GM21423 (cell line): ENCODE results near the gene HSD17B3.
"Not testable (repeated sequence)": the region's sequence is repeated elsewhere in the genome, so short reads cannot be mapped to it uniquely, and the experiment has no call there.

ENCODE experiments used
- ATAC-seq: cut with Tn5 transposase; IDR thresholded peaks from one replicate; pipeline ENCODE4 v1.9.1; 2021; ENCODE audit warnings: mild to moderate bottlenecking, moderate library complexity; ENCODE audit not compliant: unreplicated experiment

The HSD17B3 gene

DNA sequence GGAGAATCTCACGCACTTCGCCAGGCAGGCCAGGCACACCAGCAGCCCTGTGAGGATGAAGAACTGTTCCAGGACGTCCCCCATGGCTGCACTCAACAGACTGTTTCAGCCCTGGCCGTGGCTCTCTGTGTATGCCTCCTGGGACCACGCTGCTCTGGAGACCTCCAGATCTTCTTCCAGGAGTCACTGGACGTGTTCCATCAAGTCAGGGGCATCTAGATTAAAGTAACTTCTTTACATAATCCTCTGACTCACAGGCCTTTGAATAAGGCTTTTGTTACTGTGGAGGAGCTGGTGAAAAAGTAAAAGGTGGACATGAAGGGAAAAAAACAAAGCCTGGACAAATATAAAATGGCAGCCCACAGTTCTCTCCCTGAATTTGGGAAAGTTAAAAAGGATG is at the start of gene HSD17B3:
Gene HSD17B3 (minus strand): TSS at position 156 of the 400 bp plus-strand sequence. CDS start 72 bp downstream, at position 84.
- no peak for ATAC-seq

DNA sequence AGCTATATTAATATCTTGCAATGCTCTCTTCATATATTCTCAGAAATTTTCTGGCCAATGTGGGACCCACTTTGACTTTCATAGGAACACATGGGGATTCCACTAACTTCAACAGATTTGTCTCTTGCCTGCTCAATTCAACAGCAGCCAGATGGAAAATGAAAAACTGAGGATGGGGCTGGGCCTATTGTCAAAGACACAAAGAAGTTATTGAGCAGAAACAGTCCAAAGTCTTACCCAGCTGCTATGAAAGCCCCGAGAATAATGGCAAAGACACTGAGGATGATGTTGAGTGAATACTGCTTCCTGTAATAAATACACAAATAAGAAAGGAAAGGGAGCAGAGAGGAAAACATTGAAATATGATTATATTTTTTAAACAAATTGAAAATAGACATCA is 48.9 kb upstream of the HSD17B3 start:
- ATAC-seq = no peak

DNA sequence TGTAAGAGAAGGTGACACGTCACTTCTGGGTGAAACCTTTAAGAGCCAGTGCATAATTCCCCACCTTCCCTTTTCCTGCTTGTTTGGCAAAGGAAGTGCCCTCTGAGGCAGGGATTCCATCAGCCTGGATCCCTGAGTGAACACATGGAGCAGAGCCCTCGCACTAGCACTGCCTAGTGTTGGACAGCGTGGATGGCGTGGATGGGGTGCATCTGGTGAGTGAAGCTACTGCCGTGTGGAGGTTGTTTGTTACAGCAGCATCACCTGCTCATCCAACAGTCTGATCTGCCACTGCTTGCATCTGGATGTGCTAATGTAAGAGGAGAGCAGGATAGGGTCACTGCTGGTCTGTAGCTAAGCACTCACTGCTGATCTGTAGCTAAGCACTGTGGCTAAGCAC is 46.3 kb upstream of the HSD17B3 start:
- ATAC-seq = no peak

DNA sequence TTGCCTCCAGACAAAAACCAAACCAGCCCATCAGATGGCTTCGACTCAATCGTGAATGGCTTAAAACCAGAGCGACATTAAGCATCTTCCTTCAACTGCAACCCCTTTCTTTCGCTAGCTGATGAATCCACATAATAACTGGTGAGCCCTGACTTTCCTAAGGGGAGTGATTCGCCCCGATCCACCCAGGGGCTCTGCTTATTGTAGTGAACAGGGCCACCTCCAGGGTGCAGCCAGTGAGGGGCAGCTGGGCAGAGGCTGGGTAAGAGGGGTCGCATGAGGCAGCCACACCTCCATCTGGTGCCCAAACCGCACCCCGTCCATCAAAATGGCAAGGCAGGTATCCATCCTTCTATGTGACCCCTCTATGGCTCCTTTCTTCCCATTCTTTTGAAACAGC is 43.6 kb upstream of the HSD17B3 start:
- no peak for ATAC-seq

DNA sequence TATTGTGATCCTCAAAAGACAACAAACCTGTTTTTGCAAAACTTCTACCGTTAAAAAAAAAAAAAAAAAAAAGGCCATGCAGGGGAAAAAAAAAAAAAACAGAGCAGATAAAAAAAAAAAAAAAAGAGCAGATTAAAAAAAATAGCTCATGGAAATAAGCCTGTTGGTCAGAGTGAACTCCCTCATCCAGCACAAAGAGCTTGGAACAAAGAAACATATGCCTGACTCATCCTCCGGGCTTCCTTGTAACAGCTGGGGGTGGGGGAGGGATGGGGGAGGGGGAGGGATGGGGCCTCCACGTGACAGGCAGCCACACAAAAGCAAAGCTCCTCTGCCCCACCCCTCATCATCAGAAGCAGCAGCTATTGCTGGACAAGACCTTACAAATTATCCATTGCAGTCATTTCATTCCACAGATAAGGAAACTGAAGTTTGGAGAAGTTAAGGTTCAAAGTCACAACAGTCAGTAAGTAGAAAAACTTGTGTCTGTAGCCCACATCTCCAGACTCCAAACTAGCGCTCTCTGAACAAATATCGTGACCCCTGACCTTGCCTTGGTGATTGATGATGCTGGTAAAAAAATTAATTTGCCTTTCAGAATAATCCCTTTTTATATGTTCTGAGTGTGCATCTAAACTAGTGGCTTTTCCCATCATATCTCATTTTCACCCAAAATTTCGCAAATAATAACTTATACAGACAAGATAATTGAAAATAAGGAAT is 42.6 kb upstream of the HSD17B3 start:
- ATAC-seq = no peak

DNA sequence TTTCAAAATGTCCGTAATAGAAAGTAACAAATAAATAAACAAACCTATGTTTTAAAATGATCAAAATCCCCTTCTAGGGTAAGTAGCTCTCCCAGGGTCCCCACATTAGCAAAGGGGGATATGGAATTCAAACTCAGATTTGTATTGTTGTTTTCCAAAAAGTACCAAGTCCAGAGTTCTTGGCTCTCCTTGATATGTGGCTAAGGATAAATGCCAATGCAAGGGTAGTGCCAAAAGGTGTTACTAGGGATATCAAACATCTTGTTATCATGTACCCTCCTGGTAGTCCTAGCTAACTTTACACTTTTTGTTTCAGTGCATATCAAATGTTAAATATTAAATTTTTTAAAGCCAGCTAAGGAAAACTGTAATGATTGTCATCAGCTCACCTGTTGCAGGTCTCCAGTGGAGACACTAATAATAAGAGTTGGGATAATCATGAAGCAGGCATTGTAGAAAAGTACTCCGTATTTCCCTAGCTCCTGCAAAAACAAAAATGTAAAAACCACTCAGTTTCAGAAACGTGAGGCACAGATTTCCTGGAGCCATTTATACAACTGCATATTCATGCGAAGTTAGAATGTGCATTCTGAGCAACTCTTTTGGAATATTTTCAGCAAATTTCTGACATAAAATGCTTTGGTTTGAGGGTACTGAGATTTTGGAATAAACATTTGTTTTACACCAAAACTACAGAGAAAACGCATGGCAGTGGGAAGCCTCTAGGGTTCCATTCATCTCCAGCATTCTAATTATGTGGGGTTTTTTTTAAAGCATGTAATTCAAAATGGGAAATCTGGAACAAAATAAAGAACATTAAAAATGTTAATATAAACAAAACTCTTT is 41.8 kb upstream of the HSD17B3 start:
- no peak for ATAC-seq

DNA sequence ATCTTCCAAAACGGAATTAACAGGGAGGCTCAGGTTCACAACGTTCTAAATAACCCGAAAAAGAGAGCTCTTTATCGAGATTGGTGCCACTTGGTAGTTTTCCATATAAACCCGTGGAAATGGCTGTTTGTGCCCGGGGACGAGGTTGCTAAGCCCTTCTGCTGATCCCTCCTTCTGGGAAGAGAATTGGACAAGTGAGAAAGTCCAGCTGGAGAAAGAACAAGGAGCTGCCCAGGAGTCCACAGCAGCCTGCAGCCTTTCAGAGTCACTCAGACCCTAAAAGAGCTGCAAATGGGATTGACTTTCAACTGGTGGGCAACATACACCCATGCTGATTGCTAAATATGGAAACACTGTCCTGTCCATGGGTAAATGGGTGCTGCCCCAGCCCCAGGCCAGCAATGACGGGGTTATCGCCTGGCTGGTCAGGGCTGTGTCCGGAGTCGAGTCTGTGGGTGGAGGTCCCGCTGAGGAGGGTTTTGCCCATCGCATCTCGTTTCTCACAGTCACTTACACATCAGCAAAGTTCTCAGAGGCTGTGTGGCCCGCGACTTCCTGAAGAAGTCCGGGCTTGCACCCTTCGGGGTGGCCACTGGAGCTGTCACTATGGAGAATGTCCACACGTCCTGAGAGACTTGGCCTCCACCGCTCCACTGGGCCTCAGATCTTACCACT is 40.7 kb upstream of the HSD17B3 start:
- ATAC-seq = no peak

DNA sequence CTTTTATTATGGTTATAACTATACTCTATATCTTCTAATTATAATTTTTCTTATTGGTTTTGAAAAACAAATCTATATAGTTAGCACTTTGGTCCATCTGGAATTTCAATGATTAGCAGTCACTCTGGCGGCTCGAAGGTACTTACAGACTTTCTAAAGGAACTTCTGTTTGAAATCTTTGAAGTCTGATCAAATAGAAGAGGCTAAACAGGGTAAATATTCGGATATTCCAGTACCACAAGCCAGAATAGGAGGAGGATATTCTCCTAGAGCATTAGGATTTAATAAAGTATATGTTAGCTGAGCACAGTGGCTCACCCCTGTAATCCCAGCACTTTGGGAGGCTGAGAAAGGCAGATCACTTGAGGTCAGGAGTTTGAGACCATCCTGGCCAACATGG is 38.7 kb upstream of the HSD17B3 start:
- no peak for ATAC-seq

DNA sequence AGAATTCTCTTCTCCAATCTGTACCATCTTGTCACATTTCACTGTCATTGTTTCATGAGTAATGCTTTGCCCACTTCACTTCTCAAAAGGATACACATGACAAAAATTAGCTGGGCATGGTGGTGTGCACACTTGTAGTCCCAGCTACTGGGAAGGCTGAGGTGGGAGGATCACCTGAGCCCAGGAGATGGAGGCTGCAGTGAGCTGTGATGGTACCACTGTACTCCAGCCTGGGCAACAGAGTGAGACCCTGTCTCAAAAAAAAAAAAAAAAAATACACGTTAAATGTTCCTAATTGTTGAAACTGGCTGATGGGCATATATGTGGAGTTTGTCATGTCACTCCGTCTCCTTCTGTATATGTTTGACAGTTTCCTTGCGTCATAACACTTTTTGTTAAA is 36.3 kb upstream of the HSD17B3 start:
- no peak for ATAC-seq

DNA sequence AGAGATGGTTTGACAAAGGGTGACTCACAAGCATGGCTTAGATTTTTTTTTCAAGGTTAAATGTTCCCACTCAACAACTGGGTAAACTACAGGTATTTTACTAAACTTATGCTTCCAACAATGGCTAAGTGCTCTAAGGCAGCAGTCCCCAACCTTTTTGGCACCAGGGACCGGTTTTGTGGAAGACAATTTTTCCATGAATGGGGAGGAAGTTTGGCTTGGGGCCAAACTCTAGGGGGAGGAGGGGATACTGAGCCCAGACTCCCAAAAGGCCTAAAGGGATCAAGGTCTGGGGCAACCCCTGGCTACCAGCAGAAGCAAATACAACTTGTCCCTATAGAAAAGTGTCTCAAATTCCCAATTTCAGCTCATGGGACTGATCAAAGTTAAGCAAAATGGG is 32.0 kb upstream of the HSD17B3 start:
- ATAC-seq = no peak

DNA sequence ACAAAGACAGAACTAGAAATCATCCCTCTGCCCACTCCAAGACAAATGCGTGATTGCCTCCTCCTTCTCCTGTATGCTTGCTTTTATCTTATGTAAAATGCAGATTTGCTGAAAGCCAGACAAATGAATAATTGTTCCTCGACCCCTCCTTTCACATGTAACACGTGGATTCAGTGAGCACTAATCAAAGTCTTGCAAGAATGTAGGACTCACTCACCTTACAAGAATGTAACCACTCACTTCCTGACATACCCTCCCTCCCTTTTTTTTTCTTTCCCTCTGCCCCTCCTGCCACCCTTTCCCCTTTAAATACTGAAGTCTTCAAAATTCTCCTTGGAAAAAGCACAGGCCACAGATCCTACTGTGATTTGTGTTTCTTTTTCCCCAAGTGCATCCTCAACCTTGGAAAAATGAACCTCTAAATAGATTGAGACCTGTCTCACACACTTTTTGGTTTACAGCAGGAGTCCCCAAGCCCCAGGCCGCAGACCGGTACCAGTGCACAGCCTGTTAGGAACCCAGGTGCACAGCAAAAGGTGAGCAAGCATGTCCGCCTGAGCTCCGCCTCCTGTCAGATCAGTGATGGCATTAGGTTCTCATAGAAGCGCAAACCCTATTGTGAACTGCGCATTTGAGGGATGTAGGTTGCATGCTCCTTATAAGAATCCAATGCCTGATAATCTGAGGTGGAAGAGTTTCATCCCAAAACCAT is 29.4 kb upstream of the HSD17B3 start:
- ATAC-seq = no peak

DNA sequence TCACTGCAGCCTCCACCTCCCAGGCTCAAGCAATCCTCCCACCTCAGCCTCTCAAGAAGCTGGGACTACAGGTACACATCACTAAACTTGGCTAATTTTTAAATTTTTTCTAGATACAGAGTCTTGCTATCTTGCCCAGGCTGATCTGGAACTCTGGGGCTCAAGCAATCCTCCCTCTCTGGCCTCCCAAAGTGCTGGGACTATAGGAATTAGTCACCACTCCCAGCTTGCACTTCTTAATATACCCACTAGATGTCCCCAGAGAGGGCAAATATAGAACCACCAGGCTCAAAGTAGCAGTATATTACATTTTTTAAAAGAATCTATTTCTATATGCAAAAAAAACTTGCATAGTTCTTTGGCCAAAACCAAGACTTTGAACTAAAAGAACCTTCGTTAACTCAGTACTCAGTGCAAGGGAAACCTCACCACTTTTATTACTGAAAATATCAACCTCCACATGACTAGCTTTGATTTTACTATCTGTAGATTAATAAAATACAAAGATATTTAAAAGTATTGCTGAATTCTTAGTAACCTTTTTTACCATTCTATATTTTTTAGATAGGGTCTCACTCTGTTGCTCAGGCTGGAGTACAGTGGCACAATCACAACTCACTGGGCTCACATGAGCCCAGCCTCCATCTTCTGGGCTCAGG is 25.8 kb upstream of the HSD17B3 start:
- no peak for ATAC-seq

DNA sequence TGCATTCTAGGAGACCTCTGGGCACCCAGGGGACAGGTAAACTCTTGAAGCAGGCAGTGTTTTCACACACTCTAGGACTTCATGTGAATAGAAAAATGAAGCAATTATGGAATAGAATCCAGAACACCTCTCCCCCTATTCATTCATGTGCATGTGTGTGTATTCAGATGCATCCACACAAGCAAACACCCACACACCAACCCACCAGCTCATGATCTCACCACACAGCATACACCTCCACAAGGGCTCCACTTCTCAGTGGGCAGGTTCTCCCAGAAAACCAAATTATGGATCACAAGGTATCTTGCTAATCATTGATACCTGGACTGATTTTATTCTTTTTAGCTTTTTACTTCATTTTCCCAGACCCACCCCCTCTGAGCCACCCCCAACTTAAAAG is 21.2 kb upstream of the HSD17B3 start:
- ATAC-seq = no peak

DNA sequence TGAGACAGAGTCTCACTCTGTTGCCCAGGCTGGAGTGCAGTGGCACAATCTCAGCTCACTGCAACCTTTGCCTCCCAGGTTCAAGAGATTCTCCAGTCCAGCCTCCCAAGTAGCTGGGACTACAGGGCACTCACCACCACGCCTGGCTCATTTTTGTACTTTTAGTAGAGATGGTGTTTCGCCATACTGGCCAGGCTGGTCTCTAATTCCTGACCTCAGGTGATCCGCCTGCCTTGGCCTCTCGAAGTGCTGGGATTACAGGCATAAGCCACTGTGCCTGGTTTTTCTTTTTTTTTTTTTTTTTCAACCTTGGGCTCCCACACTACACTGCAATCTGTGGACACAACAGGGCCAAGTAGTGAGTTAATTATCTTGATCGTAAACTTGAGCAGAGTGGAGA is 20.8 kb upstream of the HSD17B3 start:
- not testable (repeated sequence) for ATAC-seq

DNA sequence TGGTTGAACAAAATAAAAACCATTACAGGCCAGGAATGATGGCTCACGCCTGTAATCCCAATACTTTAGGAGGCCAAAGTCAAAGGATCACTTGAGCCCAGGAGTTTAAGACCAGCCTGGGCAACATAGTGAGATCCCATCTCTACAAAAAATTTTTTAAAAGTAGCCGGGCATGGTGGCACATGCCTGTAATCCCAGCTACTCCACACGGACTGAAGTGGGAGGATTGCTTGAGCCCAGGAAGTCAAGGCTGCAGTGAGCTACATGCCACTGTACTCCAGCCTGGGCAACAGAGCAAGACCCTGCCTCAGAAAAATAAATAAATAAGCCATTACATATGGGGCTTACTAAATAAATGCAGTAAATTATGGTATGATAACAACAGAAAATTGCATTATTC is 20.2 kb upstream of the HSD17B3 start:
- not testable (repeated sequence) for ATAC-seq

DNA sequence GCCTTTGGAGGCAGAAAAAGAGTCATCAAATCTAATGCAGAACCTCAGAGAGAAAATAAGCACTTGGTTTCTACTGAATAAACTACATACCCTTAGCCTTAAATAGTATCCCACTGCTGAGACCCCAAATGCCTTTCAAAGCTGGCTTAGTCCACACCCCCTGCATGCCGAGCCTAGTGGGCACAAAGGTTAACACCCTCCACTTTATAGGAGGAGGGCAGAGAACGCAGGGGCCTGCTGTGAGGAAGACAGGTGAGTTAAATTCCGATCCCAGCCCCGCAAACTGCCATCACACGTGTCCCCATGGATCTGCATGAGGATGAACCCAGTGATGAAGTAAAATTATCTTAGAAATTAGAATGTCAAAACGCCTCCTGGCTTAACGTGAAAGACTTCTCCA is 19.5 kb upstream of the HSD17B3 start:
- ATAC-seq = no peak

DNA sequence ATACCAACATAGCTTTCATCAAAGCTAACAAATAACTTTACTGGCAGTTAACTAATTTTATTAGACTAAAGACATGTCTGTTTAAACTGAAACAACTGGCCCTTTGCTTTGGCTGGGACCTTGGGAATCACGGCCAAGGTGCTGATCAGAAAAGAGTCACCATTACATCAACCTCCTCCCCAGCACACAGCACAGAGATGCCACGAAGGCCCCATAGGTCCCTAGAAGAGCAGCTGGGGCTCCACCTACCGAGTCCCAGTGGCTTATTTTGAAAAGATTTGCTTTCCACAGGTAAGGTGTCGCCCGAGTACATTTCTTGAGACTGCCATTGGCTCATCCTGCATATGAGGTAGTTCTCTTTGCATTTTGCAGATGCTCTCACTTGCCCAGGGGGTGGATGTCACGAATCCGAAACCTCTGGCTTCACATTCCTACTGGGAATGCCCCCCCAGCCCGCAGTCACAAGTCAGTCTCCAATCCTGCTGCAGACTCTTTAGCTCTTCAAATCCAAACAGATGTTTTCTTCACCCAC is 18.8 kb upstream of the HSD17B3 start:
- ATAC-seq = no peak

DNA sequence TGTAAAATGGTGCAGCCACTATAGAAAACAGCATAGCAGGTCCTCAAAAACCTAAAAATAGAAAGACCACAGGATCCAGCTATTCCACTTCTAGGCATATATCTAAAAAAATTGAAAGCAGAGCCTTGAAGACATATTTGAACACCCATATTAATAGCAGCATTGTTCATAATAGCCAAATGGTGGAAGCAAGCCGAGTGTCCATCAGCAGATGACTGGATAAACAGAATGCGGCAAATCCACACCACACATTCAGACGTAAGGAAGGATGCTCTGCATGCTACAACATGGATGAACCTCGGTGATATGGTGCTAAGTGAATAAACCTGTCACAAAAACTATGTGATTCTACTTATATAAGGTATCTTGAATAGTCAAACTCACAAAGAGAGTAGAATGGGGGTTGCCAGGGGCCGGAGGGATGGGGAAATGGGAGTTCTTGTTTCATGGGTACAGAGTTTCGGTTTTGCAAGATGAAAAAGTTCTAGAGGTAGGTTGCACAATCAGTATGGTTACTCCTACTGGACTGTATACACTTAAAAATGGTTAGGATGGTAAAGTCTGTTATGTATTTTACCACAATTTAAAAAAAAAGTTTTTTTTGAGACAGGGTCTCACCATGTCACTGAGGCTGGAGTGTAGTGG is 17.1 kb upstream of the HSD17B3 start:
- ATAC-seq = no peak

DNA sequence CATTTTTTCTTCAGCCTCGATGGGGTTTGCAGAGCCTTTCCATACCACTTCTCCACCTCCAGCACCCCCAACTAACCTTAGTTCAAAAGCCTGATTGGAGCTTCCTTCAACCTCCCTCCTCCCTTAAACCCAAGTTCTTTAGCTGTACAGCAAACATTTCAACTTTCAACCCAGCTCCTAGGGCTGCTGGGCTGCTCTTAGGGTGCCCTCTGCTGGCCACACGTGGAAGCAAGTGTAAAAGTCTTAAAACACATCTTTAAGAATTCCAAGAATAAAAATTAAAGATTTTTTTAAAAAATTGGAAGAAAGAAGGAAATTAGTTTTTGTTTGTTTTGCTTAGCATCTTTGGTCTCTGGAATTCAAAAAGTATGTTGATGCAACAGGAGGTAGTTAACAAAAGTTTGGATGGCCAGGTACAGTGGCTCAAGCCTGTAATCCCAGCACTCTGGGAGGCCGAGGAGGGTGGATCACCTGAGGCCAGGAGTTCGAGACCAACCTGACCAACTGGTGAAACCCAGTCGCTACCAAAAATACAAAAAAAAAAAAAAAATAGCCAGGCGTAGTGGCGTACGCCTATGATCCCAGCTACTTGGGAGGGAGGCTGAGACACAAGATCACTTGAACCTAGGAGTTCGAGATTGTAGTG is 15.5 kb upstream of the HSD17B3 start:
- ATAC-seq = no peak
